Measurements from ENCODE around the gene ENGASE. TPM values are rescaled to one million over a fixed set of nuclear protein-coding genes. Genes with fewer than 3 reads are reported as not detected.

Gene ENGASE
- total and polyA plus RNA-seq, 9 of the 15 experiments (the other 6 are each of a cell fraction or from before 2014, with no cell fraction given) = 0.06 to 45.5 (median 13.9) TPM

DNA sequence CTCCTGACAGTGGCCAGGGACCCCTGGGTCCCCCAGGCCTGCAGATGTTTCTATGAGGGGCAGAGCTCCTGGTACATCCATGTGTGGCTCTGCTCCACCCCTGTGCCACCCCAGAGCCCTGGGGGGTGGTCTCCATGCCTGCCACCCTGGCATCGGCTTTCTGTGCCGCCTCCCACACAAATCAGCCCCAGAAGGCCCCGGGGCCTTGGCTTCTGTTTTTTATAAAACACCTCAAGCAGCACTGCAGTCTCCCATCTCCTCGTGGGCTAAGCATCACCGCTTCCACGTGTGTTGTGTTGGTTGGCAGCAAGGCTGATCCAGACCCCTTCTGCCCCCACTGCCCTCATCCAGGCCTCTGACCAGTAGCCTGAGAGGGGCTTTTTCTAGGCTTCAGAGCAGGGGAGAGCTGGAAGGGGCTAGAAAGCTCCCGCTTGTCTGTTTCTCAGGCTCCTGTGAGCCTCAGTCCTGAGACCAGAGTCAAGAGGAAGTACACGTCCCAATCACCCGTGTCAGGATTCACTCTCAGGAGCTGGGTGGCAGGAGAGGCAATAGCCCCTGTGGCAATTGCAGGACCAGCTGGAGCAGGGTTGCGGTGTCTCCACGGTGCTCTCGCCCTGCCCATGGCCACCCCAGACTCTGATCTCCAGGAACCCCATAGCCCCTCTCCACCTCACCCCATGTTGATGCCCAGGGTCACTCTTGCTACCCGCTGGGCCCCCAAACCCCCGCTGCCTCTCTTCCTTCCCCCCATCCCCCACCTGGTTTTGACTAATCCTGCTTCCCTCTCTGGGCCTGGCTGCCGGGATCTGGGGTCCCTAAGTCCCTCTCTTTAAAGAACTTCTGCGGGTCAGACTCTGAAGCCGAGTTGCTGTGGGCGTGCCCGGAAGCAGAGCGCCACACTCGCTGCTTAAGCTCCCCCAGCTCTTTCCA lies 25.5 kb upstream of the ENGASE start (continued):
- no peak for TF ChIP-seq NELFE (IDR thresholded peaks at IDR 0.05; ENCODE audit: insufficient read depth, insufficient read length)

DNA sequence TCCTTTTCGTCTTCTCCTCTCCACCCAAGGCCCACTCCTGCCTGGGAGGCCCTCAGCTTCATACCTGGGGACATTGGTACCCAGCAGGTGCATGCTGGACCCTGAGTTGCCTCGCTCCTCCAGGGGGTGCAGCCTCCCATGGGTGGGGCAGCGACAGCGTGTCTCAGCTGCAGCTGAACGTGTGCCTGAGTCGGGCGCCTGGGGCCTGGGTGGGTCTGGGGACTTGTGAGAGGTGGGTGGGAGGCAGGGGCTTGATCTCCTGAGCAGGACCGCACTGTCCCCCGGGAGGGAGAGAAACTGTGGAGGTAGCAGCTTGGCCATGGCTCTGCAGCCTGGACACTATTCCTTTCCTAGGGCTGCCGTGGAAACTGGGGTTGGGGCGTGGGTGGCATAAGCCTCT lies 24.8 kb upstream of the ENGASE start:
- TF ChIP-seq TOE1 (IDR thresholded peaks at IDR 0.05; ENCODE audit: borderline replicate concordance) = no peak
- TF ChIP-seq TOE1 (CRISPR knock-in tag; IDR thresholded peaks at IDR 0.05; ENCODE audit: borderline replicate concordance, low read depth) = no peak
- TF ChIP-seq CHD4 (IDR thresholded peaks at IDR 0.05; ENCODE audit: insufficient read depth, insufficient replicate concordance, low read depth, low read length, poor library complexity, severe bottlenecking) = no peak
- TF ChIP-seq SETDB1 (IDR thresholded peaks at IDR 0.05; ENCODE audit: low read length) = no peak
- TF ChIP-seq ZC3H8 (IDR thresholded peaks at IDR 0.05) = no peak
- TF ChIP-seq, protein P1, sequence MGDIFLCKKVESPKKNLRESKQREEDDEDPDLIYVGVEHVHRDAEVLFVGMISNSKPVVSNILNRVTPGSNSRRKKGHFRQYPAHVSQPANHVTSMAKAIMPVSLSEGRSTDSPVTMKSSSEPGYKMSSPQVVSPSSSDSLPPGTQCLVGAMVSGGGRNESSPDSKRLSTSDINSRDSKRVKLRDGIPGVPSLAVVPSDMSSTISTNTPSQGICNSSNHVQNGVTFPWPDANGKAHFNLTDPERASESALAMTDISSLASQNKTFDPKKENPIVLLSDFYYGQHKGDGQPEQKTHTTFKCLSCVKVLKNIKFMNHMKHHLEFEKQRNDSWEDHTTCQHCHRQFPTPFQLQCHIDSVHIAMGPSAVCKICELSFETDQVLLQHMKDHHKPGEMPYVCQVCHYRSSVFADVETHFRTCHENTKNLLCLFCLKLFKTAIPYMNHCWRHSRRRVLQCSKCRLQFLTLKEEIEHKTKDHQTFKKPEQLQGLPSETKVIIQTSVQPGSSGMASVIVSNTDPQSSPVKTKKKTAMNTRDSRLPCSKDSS (IDR thresholded peaks at IDR 0.05; ENCODE audit: low read depth, partially characterized antibody) = no peak
- TF ChIP-seq ZNF212 (CRISPR knock-in tag; IDR thresholded peaks at IDR 0.05) = no peak
- TF ChIP-seq KAT8 (IDR thresholded peaks at IDR 0.05; ENCODE audit: low read depth) = no peak
- no peak for TF ChIP-seq ETV1 (tag; conservative IDR thresholded peaks at IDR 0.05; ENCODE audit: low read depth)
- no peak for TF ChIP-seq HDGF (IDR thresholded peaks at IDR 0.05)
- Histone ChIP-seq H3K4me2 (ENCODE audit: insufficient read depth, low read length) (no peak overlapping the region), H3K79me2 (ENCODE audit: control insufficient read depth, insufficient read depth, low read length) (no peaks in the 10 kb centered on the region), H4K20me1 (replicated peaks; ENCODE audit: control insufficient read depth, insufficient read depth, low read length) (peaks cover 15% of the 10 kb centered on the region; the same call in 1 of the 2 replicates), H3K4me3 (no peak overlapping the region), H3K9ac (ENCODE audit: insufficient read depth in 1 of 2, low read depth in 2 of 2, low read length in 2 of 2) (no peak overlapping the region), H3K27ac (ENCODE audit: extremely low read depth, low read depth, low read length) (no peak overlapping the region), H3K4me1 (replicated peaks in 1 of 2; ENCODE audit: control insufficient read depth in 2 of 2, insufficient read depth in 2 of 2, low read length in 2 of 2) (peaks cover 0 to 14% of the 10 kb centered on the region in 2 experiments; a peak in 2 of 5 replicates), H3K9me1 (ENCODE audit: control insufficient read depth, insufficient read depth, low read length) (no peaks in the 10 kb centered on the region), H3K36me3 (ENCODE audit: control insufficient read depth, insufficient read depth, low read length) (no peaks in the 10 kb centered on the region), H3K9me3 (replicated peaks; ENCODE audit: control insufficient read depth, insufficient read depth, low read depth, low read length) (no peaks in the 10 kb centered on the region), H3K27me3 (ENCODE audit: control insufficient read depth in 2 of 2, insufficient read depth in 2 of 2, low read length in 2 of 2) (peaks cover 32 to 62% of the 10 kb centered on the region in 2 experiments; a peak in 4 of 5 replicates), H2AFZ (ENCODE audit: low read depth, low read length) (no peak overlapping the region)
- DNase-seq (ENCODE audit: extremely low read depth in 1 of 4, low spot score in 3 of 4) (no peak), FAIRE-seq (no peak), ATAC-seq (no peak)
- 3% methylated on average over 10 of the region's 11 CpGs for WGBS (ENCODE audit: insufficient coverage, low coverage, missing lambda C conversion rate)
- no TSS peak for BruUV-seq (replicated peaks)
- CTCF ChIA-PET (ENCODE audit: low intra/inter-chr PET ratio) = no interaction called here
- intact Hi-C loops (cut with micrococcal nuclease) = loop anchor here (5.0 kb wide), 1 partner anchor 32 kb away; no protein-coding TSS in a partner anchor
- POLR2A ChIA-PET = interaction anchor here (0.6 kb wide), 1 partner anchor 9 kb away, joined by 3 read pairs; no protein-coding TSS in a partner anchor
- in situ Hi-C loops (cut with MboI) = loop anchor here (25.0 kb wide), 1 partner anchor 337 kb away; no protein-coding TSS in a partner anchor
